GM18873 (cell line): ENCODE measurements around the gene PLAC8.
"Not testable (repeated sequence)": the region's sequence is repeated elsewhere in the genome, so short reads cannot be mapped to it uniquely, and the experiment has no call there.

Experiments used
- ATAC-seq: cut with Tn5 transposase; IDR thresholded peaks from one replicate; pipeline ENCODE4 v1.9.1; 2021; ENCODE audit warnings: mild to moderate bottlenecking, moderate library complexity, moderate number of reproducible peaks; ENCODE audit not compliant: unreplicated experiment, low FRiP score

Gene PLAC8

GRCh38 chr4:83112678-83113428 is 1.7 kb downstream of the PLAC8 start:
- no peak for ATAC-seq

GRCh38 chr4:83112231-83112630 is 2.3 kb downstream of the PLAC8 start:
- peak; percentile 37 for ATAC-seq

DNA sequence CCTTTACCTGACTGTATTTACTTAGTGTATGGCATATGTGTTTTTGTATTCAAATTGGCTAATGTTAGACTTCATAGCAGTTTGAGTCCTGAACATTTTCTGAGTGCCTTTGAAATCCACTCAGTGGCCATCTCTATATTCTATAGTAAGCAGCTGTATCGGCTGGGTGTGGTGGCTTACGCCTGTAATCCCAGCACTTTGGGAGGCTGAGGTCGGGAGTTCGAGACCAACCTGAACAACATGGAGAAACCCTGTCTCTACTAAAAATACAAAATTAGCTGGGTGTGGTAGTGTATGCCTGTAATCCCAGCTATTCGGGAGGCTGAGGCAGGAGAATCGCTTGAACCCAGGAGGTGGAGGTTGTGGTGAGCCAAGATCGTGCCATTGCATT is 2.8 kb downstream of the PLAC8 start:
- not testable (repeated sequence) for ATAC-seq

DNA sequence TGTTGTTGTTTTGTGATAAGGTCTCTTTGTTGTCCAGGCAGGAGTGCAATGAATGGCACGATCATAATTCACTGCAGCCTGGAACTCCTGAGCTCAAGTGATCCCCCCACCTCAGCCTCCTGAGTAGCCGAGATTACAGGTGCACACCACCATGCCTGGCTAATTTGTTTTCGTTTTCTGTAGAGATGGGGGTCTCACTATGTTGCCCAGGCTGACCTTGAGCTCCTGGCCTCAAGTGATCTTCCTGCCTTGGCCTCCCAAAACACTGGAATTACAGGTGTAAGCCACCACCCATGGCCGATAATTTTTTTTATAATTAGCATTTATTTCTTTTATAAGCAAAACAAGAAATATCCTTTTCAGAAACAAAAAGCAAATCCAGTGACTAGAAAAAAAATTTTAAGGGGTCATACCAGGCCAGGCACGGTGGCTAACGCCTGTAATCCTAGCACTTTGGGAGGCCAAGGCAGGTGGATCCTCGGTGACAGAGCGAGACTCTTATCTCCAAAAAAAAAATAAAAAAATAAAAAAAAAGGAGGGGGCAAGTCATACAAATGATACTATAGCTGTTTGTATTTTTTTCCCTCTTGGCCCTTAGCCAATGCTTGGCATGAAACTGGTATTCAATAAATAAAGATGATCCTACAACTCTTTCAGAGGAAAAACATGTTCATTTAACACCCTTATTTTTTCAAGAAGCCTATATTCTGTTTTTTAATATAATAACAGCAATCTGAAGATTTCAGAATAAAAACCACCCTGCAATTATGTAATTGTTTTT is 3.4 kb downstream of the PLAC8 start:
- no peak for ATAC-seq

- peak; percentile 69 for ATAC-seq
Measured at GRCh38 chr4:83110223-83110945, 4.1 kb downstream of the PLAC8 start.

DNA sequence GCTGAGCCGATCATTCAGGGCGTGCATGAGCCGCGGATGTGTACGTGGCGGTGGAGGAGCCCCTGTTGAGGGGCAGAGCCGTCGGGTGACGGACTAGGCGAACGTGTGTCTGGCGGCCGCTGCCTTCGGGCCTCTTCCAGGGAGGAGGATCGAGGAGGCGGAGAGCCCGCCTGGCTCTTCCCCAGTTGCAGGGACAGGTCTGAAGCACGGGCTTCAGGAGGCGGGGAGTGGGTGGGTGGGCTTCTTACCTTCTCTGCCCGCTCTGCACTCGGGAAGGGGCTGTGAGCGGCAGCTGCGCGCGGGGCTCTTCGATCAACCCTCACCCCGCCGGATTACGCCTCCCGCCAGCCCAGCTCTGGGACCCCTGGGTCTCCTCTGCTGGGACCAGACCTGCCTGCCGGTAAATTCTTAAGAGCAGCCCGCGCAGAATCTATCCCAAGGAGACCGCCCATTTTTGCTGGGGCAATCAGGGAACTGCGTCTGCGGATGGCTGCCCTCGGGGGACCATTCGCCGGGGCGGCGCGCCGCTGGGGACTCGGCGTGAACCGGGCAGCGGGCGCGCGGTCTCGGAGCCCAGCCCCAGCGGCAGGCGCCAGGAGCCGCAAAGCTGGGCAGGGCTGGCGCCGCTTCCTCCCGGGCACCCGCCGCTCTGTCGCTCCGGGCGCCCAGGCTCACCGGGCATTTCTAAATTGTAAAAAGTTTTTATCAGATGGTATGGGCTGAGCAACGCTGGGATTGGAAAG is 4.9 kb downstream of the PLAC8 start:
- peak; percentile 3 for ATAC-seq

DNA sequence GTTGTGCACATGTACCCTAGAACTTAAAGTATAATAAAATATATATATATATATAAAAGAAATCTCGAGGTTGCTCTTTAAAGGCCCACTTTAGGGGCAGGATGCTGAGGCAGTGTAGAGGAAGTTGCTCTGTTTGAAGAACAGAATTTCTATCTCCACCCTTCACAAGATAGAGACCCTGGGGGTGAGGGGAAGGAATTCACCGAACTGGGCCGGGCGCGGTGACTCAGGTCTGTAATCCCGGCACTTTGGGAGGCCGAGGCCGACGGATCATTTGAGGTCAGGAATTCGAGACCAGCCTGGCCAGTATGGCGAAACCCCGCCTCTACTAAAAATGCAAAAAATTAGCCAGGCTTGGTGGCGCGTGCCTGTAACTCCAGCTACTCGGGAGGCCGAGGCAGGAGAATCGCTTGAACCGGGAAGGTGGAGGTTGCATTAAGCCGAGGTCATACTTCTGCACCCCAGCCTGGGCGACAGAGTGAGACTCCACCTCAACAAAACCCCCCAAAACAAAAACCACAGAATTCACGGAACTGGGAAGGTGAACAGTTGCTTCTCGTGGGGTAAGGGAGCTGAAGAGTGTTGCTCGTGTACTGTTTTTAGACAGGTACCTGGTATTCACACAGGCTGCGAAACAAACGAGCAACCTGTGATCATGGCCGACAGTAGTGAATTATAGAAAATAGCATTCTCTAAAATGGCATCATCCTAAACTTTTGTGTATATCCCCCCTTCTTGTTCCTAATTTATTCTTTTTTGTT is 6.2 kb downstream of the PLAC8 start:
- ATAC-seq: no peak

DNA sequence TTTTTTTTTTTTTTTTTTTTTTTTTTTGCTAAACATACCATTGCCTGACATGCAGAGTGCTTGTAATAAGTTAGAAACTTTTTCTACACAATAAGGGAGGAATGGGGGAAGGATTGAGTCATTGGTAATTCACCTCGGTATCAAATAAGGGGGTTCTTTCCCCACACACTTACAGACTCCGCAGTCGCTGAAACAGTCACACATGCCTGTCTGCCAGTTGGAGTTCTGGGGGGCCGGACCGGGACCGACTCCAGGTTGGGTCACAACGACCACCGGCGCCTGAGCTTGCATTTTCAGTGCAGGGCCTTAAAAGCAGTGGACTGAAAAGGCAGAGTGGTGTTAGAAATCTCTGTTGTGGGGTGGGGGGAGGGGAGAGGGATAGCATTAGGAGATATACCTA is 6.9 kb downstream of the PLAC8 start:
- ATAC-seq: no peak

DNA sequence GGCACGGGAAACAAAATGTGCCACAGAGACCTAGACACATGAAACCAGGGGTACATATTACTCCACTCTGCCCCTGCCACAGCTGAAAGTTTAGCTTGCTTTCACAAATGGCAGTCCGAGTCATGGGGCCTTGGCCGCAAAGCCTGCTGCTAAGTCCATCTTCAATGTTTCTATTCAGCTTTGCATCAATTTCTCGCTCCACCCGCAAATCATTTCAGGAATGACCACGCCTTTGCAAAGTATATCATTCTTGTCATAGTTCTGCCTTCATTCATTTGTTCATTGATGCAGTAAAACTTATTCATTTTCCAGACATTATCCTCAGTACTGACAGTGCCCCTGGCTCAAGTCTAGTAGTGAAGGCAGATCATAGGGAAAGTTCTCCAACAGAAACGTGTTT is 9.5 kb downstream of the PLAC8 start:
- ATAC-seq: no peak

DNA sequence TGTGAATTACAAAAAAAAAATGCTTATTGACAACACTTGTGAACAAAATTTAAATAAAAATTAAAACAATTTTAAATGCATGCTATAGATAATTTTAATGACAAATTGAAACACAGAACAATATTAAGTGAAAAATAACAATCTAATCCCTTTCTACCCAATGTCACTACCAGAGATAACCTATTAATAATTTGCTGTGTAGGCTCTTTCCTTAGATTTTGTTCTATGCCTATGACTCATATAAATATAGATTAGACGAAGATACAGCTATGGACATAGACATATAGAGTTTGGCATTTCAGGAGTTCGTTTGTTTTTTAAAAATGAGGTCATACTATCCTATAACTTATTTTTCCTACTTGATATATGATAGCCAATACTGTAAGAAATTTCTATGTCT is 18.1 kb downstream of the PLAC8 start:
- ATAC-seq: no peak

- ATAC-seq: no peak
Measured at GRCh38 chr4:83093060-83093640, 21.4 kb downstream of the PLAC8 start.

DNA sequence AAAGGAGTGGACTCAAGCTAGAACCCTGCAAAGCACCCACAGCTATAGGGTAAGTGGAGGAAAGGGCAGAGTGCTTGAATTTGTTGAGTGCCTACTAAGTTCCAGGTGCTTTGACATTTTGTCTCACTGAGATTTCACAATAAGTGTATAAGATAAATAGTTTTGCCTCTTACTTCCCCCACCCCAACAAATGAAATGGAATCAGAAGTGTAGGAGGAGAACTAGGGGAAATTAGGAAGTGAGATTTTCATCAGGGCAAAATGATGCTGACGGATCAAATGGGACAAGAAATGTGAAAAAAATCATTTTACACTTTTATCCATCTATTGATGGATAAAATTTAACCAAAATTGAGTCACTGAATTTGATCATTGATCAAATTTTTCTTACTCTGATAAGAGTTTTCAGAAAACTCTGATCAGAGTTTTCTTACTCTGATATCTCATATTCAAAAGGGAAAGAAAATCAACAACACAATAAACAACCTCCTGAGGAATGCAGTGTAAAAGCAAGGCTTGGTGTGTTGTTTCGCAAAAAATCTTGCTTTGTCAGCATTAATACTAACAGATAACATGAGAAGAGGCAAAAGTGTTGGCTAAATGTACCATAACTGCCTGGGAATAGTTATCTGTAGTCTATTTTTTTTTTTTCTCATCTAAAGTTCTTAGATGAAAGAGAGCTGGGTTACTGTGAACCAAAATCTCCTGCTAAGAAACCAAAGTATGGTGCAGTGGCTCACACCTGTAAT is 24.9 kb downstream of the PLAC8 start:
- no peak for ATAC-seq

DNA sequence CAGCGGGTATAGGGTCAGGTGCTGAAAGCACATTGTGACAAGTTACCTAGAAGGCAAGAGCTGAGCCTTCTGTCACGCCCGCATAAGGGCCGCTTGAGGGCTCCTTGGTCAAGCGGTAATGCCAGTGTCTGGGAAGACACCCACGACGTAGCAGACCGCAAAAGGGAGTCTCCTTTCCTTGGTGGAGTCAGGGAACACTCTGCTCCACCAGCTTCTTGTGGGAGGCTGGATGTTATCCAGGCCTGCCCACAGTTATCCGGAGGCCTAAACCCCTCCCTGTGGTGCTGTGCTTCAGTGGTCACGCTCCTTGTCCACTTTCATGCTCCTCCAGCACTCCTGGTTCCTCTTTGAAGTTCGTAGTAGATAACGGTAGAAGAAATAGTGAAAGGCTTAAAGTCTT is 29.6 kb downstream of the PLAC8 start:
- ATAC-seq: not testable (repeated sequence)

GRCh38 chr4:83083925-83084475 is 30.5 kb downstream of the PLAC8 start:
- ATAC-seq: no peak

GRCh38 chr4:83082777-83083176 is 31.8 kb downstream of the PLAC8 start:
- ATAC-seq: no peak

GRCh38 chr4:83080561-83080960 is 34.0 kb downstream of the PLAC8 start:
- no peak for ATAC-seq

DNA sequence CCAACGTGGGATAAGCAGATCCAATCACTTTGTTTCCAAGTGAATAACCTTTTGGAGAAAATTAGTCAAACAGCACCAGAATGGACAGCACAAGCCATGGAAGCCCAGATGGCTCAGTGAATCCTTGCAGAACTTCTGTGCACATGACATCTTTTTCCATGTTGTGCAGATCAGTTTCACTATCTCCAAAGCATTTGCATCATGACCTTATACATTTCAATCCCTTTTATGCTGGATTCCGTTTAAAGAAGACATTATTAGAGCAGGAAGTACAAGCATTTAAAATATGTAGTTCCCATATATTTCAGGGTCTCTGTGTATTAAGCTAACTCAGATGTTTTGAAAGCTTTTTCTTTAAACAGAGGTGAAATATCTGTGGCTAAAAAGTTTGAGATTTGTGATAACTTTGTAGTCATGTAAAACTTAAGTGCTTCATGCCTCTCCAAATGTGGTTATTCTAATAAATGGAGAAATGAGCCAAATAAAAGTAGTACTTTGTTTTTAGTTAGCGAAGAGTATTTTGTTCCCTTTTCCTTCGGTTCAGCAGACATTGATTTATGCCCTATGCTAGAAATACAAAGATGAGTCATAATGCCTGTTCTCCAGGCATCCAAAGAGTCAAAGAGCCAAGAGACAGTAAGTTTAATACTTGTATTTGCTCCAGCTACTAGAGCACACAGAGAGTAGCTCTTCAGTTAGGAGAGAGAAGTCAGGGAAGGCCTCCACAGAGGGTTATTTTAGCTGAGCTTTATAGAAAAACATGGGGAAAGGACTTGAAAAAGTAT is 39.0 kb downstream of the PLAC8 start:
- ATAC-seq: no peak

DNA sequence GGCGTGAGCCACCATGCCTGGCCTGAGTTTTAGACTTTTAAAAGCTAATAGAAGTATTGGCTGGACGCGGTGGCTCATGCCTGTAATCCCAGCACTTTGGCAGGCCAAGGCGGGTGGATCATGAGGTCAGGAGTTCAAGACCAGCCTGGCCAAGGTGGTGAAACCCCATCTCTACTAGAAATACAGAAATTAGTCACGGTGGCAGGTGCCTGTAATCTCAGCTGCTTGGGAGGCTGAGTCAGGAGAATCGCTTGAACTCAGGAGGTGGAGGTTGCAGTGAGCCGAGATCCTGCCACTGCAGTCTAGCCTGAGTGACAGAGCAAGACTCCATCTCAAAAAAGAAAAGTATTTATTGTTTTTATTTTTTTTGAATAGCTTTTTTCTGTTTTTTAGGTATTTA is 39.7 kb downstream of the PLAC8 start:
- ATAC-seq: not testable (repeated sequence)
